H1 (cell line): ENCODE measurements around the gene INPP4A. TPM values are rescaled to one million over a fixed set of nuclear protein-coding genes. Genes with fewer than 3 reads are reported as not detected.

Experiments
- CTCF ChIA-PET: fragments of 300-600 bp; sonication (Branson Sonifier 250); formaldehyde crosslinking; loops from one replicate; lab custom pipeline; 2021; ENCODE audit not compliant: partially characterized antibody; lab: Charles Lee
- POLR2A ChIA-PET: fragments of 300-600 bp; sonication (Branson Sonifier 250); formaldehyde crosslinking; loops from one replicate; lab custom pipeline; 2021; ENCODE audit warnings: inconsistent platforms; ENCODE audit not compliant: partially characterized antibody; lab: Charles Lee
- DNase-seq, 2 experiments: peaks; one replicate each; pipeline versions ENCODE4 v3.0.0 to v3.0.0-alpha.2; 2010 to 2022; ENCODE audit warnings: low spot score in 2 of 2, low read depth in 1 of 2, mixed read lengths in 1 of 2
- FAIRE-seq: peaks from 2 replicates; lab custom pipeline; 2011; peaks lifted over from hg19 to GRCh38; lab: Jason Lieb, UNC
- H2AFZ ChIP-seq: 2 replicates; pipeline ENCODE4 v1.8.1; 2012; ENCODE audit warnings: low read length, inconsistent platforms
- H2AK5ac ChIP-seq: 2 replicates; pipeline ENCODE4 v1.6.1; 2013; ENCODE audit warnings: low read depth, low read length
- H2BK120ac ChIP-seq: replicated peaks from 2 replicates; pipeline ENCODE3; 2013; ENCODE audit warnings: low read depth, low read length, inconsistent platforms
- H2BK12ac ChIP-seq: 2 replicates; pipeline ENCODE4 v1.6.1; 2013; ENCODE audit warnings: low read depth, low read length
- H2BK15ac ChIP-seq: 2 replicates; pipeline ENCODE4 v1.6.1; 2013; ENCODE audit warnings: low read length
- H2BK20ac ChIP-seq: 2 replicates; pipeline ENCODE4 v1.6.1; 2013; ENCODE audit warnings: low read length
- H2BK5ac ChIP-seq: 2 replicates; pipeline ENCODE4 v1.6.1; 2013; ENCODE audit warnings: low read depth, low read length
- H3K14ac ChIP-seq: 2 replicates; pipeline ENCODE4 v1.6.1; 2013; ENCODE audit warnings: inconsistent platforms; ENCODE audit not compliant: insufficient read length
- H3K18ac ChIP-seq: 2 replicates; pipeline ENCODE4 v1.6.1; 2013; ENCODE audit warnings: low read length; ENCODE audit errors: extremely low read depth
- H3K23ac ChIP-seq: 2 replicates; pipeline ENCODE4 v1.6.1; 2013; ENCODE audit warnings: inconsistent platforms; ENCODE audit not compliant: insufficient read length
- H3K23me2 ChIP-seq: 2 replicates; pipeline ENCODE4 v1.6.1; 2013; ENCODE audit warnings: low read depth, low read length
- H3K27ac ChIP-seq: 2 replicates; pipeline ENCODE4 v1.6.1; 2011; ENCODE audit warnings: low read depth, low read length, inconsistent platforms
- H3K27me3 ChIP-seq, 4 experiments: replicated peaks in 1 of 4; 1 replicate in 1 of 4; 2 replicates in 3 of 4; pipeline versions ENCODE4 v1.6.1 to v1.8.1; 2011 to 2013; ENCODE audit warnings: low read length in 3 of 4, mild to moderate bottlenecking in 3 of 4, inconsistent platforms in 2 of 4, mixed read lengths in 2 of 4, moderate library complexity in 1 of 4; ENCODE audit not compliant: control insufficient read depth in 3 of 4, insufficient read depth in 3 of 4; ENCODE audit errors: extremely low read depth in 1 of 4
- H3K36me3 ChIP-seq, 4 experiments: 2 replicates each; pipeline versions ENCODE4 v1.6.1 to v1.8.1; 2011 to 2013; ENCODE audit warnings: mild to moderate bottlenecking in 4 of 4, low read length in 3 of 4, moderate library complexity in 2 of 4, control low read depth in 1 of 4, inconsistent platforms in 1 of 4; ENCODE audit not compliant: insufficient read depth in 4 of 4, control insufficient read depth in 2 of 4
- H3K4ac ChIP-seq: replicated peaks from 2 replicates; pipeline ENCODE3; 2013; ENCODE audit warnings: low read length, low read depth, mixed read lengths, inconsistent platforms; ENCODE audit not compliant: insufficient read length
- H3K4me1 ChIP-seq, 4 experiments: replicated peaks in 1 of 4; 1 replicate in 1 of 4; 2 replicates in 3 of 4; pipeline versions ENCODE4 v1.6.1 to v1.8.1; 2011 to 2013; ENCODE audit warnings: low read length in 3 of 4, inconsistent platforms in 2 of 4, mixed read lengths in 1 of 4; ENCODE audit not compliant: insufficient read depth in 4 of 4, control insufficient read depth in 3 of 4
- H3K4me2 ChIP-seq, 2 experiments: 2 replicates each; pipeline versions ENCODE4 v1.6.1 to v1.8.1; 2011 to 2013; ENCODE audit warnings: low read depth in 2 of 2, low read length in 2 of 2, control low read depth in 1 of 2, inconsistent platforms in 1 of 2, mild to moderate bottlenecking in 1 of 2; ENCODE audit not compliant: insufficient read depth in 1 of 2
- H3K4me3 ChIP-seq, 4 experiments: fragments of 200-600, 300-600 bp in 1 of 4; sonication (generic), shearing (Covaris generic), sonication (Bioruptor Twin) in 1 of 4; 2 replicates each; pipeline versions ENCODE4 v1.5.1 to v1.8.1; 2011 to 2016; ENCODE audit warnings: low read length in 4 of 4, low read depth in 3 of 4, control low read depth in 2 of 4, inconsistent platforms in 2 of 4, mild to moderate bottlenecking in 2 of 4, mixed read lengths in 1 of 4, moderate library complexity in 1 of 4; ENCODE audit not compliant: insufficient read depth in 2 of 4; ENCODE audit errors: extremely low read depth in 1 of 4
- H3K56ac ChIP-seq: replicated peaks from 2 replicates; pipeline ENCODE3; 2013; ENCODE audit warnings: low read depth, mild to moderate bottlenecking, mixed read lengths, low read length, inconsistent platforms; ENCODE audit not compliant: insufficient read length
- H3K79me1 ChIP-seq: 2 replicates; pipeline ENCODE4 v1.6.1; 2013; ENCODE audit warnings: low read depth, low read length, control low read depth
- H3K79me2 ChIP-seq, 2 experiments: 2 replicates each; pipeline versions ENCODE4 v1.6.1 to v1.8.1; 2012 to 2013; ENCODE audit warnings: low read length in 2 of 2, mild to moderate bottlenecking in 2 of 2, inconsistent platforms in 1 of 2; ENCODE audit not compliant: insufficient read depth in 2 of 2, control insufficient read depth in 1 of 2
- H3K9ac ChIP-seq, 4 experiments: replicated peaks in 1 of 4; 1 replicate in 1 of 4; 2 replicates in 3 of 4; pipeline versions ENCODE4 v1.6.1 to v1.8.1; 2011 to 2013; ENCODE audit warnings: low read depth in 3 of 4, low read length in 3 of 4, control low read depth in 2 of 4, mild to moderate bottlenecking in 2 of 4, moderate library complexity in 2 of 4, inconsistent platforms in 1 of 4; ENCODE audit errors: extremely low read depth in 1 of 4
- H3K9me3 ChIP-seq, 2 experiments: 2 replicates each; pipeline versions ENCODE4 v1.6.1 to v1.8.1; 2012 to 2013; ENCODE audit warnings: mild to moderate bottlenecking in 2 of 2, moderate library complexity in 2 of 2, control low read depth in 1 of 2, inconsistent platforms in 1 of 2, low read depth in 1 of 2, low read length in 1 of 2, mixed read lengths in 1 of 2; ENCODE audit not compliant: insufficient read depth in 2 of 2
- H4K20me1 ChIP-seq, 2 experiments: replicated peaks in 1 of 2; 2 replicates each; pipeline versions ENCODE3 to v1.8.1; 2011 to 2013; ENCODE audit warnings: inconsistent platforms in 2 of 2, low read length in 2 of 2, mild to moderate bottlenecking in 1 of 2; ENCODE audit not compliant: insufficient read depth in 2 of 2, control insufficient read depth in 1 of 2
- H4K5ac ChIP-seq: 2 replicates; pipeline ENCODE4 v1.6.1; 2013; ENCODE audit warnings: low read length, low read depth, mixed read lengths, inconsistent platforms; ENCODE audit not compliant: insufficient read length
- H4K8ac ChIP-seq: 2 replicates; pipeline ENCODE4 v1.8.0; 2013; ENCODE audit warnings: mild to moderate bottlenecking, moderate library complexity, low read length, inconsistent platforms; ENCODE audit not compliant: insufficient read depth; ENCODE audit errors: extremely low read depth
- H4K91ac ChIP-seq: replicated peaks from 2 replicates; pipeline ENCODE3; 2013; ENCODE audit warnings: low read length, mixed read lengths, inconsistent platforms; ENCODE audit not compliant: insufficient read length
- BRCA1 ChIP-seq: IDR thresholded peaks from 2 replicates; pipeline ENCODE4 v1.6.1; 2012; ENCODE audit warnings: low read depth, low read length, improper control_type of control experiment
- CREB1 ChIP-seq: IDR thresholded peaks from 2 replicates; pipeline ENCODE4 v1.6.1; 2012; ENCODE audit warnings: inconsistent platforms
- CTCF ChIP-seq, 3 experiments: IDR thresholded peaks; 1 replicate in 2 of 3; 2 replicates in 1 of 3; pipeline versions ENCODE4 v1.5.1 to v1.6.1; 2011; ENCODE audit warnings: low read length in 3 of 3, mild to moderate bottlenecking in 3 of 3, inconsistent platforms in 2 of 3, low read depth in 1 of 3, moderate library complexity in 1 of 3; ENCODE audit not compliant: insufficient read depth in 1 of 3; ENCODE audit errors: control extremely low read depth in 1 of 3
- RAD21 ChIP-seq, 2 experiments: IDR thresholded peaks in 1 of 2; conservative IDR thresholded peaks in 1 of 2; 2 replicates each; pipeline ENCODE4 v1.6.1; 2011; ENCODE audit warnings: low read depth in 2 of 2, low read length in 2 of 2, improper control_type of control experiment in 1 of 2, inconsistent platforms in 1 of 2, mild to moderate bottlenecking in 1 of 2, moderate library complexity in 1 of 2
- SAP30 ChIP-seq: fragments of 300-600 bp; sonication (generic); IDR thresholded peaks from 2 replicates; pipeline ENCODE4 v1.7.1; 2012; ENCODE audit warnings: low read length, moderate library complexity, mild to moderate bottlenecking, inconsistent platforms; ENCODE audit not compliant: insufficient read depth, insufficient replicate concordance
- SIN3A ChIP-seq, 2 experiments: IDR thresholded peaks in 1 of 2; conservative IDR thresholded peaks in 1 of 2; 2 replicates each; pipeline ENCODE4 v1.6.1; 2011 to 2012; ENCODE audit warnings: low read length in 2 of 2, improper control_type of control experiment in 1 of 2, low read depth in 1 of 2, mild to moderate bottlenecking in 1 of 2
- USF2 ChIP-seq: IDR thresholded peaks from 2 replicates; pipeline ENCODE4 v1.6.1; 2011; ENCODE audit warnings: low read length, improper control_type of control experiment
- WGBS, 2 experiments: shearing (Covaris generic) in 1 of 2; methylation state at CpG; one replicate each; pipeline versions ENCODE4 v1.1.6 to v1.1.7; 2013 to 2015; ENCODE audit warnings: low lambda C conversion rate in 2 of 2, mixed read lengths in 2 of 2, inconsistent platforms in 1 of 2, low coverage in 1 of 2, missing lambda C conversion rate in 1 of 2; ENCODE audit not compliant: insufficient replicate concordance in 2 of 2, insufficient coverage in 1 of 2, insufficient read length in 1 of 2; ENCODE audit errors: extremely low coverage in 1 of 2, missing lambda C conversion rate in 1 of 2; 5-methylcytosine and 5-hydroxymethylcytosine counted together
- polyA plus RNA-seq, 7 experiments: library from polyadenylated mRNA; depleted of rRNA in 3 of 7; stranded (reverse) in 5 of 7; unstranded in 2 of 7; fragments of >200 nt in 5 of 7; fragments of 200-250 nt in 2 of 7; gene quantifications; 1 replicate in 5 of 7; 2 replicates in 1 of 7; 4 replicates in 1 of 7; pipeline versions ENCODE4 v1.2.1 to v1.2.3, GENCODE V29; 2011 to 2013; ENCODE audit warnings: missing spikeins in 2 of 7, mixed read lengths in 2 of 7
- total RNA-seq: library from RNA; stranded (reverse); fragmentation: NEBNext Ultra II Directional; extraction: Animal tissue kit (Norgen Biotek cat#: 25700); gene quantifications from 2 replicates; pipeline ENCODE4 v1.2.1, GENCODE V29; 2021

INPP4A gene
- total and polyA plus RNA-seq, 2 of the 8 experiments (the other 6 are each of a cell fraction or from before 2014, with no cell fraction given) = 25.6 to 34.3 TPM

- H3K79me2 ChIP-seq = no peaks in the 10 kb centered on the region
- no peak overlapping the region for H2BK5ac ChIP-seq
- no peak overlapping the region for H4K5ac ChIP-seq
- no peak overlapping the region for H3K18ac ChIP-seq
- H3K23me2 ChIP-seq = no peaks in the 10 kb centered on the region
- H2BK15ac ChIP-seq = no peak overlapping the region
- no peaks in the 10 kb centered on the region for H3K36me3 ChIP-seq
- H3K79me1 ChIP-seq = no peaks in the 10 kb centered on the region
- H2BK12ac ChIP-seq = no peak overlapping the region
- H3K9ac ChIP-seq = no peak overlapping the region
- H3K27me3 ChIP-seq = no peaks in the 10 kb centered on the region
- DNase-seq = peak; percentile 17 to 65
- H3K56ac ChIP-seq = no peak overlapping the region
- no peak overlapping the region for H3K27ac ChIP-seq
- peaks cover 0 to 7% (median 1%) of the 10 kb centered on the region in 4 experiments; a peak in 3 of 7 replicates for H3K4me1 ChIP-seq
- no peak overlapping the region for H3K14ac ChIP-seq
- peak; percentile 90 for FAIRE-seq
- ChIA-PET POLR2A (interaction anchor here (1.2 kb wide), 1 partner anchor 33 kb away, joined by 4 read pairs; no protein-coding TSS in a partner anchor), CTCF (interaction anchor here (0.6 to 3.3 kb wide), 16 partner anchors 9 to 432 kb away, joined by 3 to 18 read pairs (median 3); no protein-coding TSS in a partner anchor)
- no peak overlapping the region for H4K91ac ChIP-seq
- 62% methylated on average over 9 of the region's 9 CpGs; no CpG with 5 or more reads in 1 of the 2 experiments for WGBS, 2 experiments
- H3K23ac ChIP-seq = no peak overlapping the region
- H3K4me3 ChIP-seq = no peak overlapping the region
- H2AK5ac ChIP-seq = no peak overlapping the region
- H2BK120ac ChIP-seq = no peak overlapping the region
- no peaks in the 10 kb centered on the region for H3K9me3 ChIP-seq
- TF ChIP-seq USF2 = no peak
- TF ChIP-seq SIN3A (conservative IDR thresholded peaks at IDR 0.05 in 1 of 2, IDR thresholded peaks at IDR 0.05 in 1 of 2; ENCODE audit: low read depth in 1 of 2, low read length in 2 of 2) = peak in 1 of 2 experiments; percentile 54; a peak in 1 of 4 replicates
- TF ChIP-seq CREB1 = 0 out of 2 replicates have a peak, but pooled peaks have one; percentile 19
- no peak for TF ChIP-seq SAP30
- peak; percentile 63 to 69 for TF ChIP-seq RAD21 (IDR thresholded peaks at IDR 0.05 in 1 of 2, conservative IDR thresholded peaks at IDR 0.05 in 1 of 2; ENCODE audit: low read depth in 2 of 2, low read length in 2 of 2)
- TF ChIP-seq CTCF (IDR thresholded peaks at IDR 0.05; ENCODE audit: control extremely low read depth in 1 of 3, insufficient read depth in 1 of 3, low read depth in 1 of 3, low read length in 3 of 3) = peak; percentile 70 to 92 (median 80)
- TF ChIP-seq BRCA1 = no peak
- H2AFZ ChIP-seq = 0 out of 2 replicates have a peak overlapping the region, but pooled peaks have one; percentile 71
- H3K4me2 ChIP-seq = no peak overlapping the region
- no peak overlapping the region for H2BK20ac ChIP-seq
- no peak overlapping the region for H4K8ac ChIP-seq
- H4K20me1 ChIP-seq = no peaks in the 10 kb centered on the region
- H3K4ac ChIP-seq = no peak overlapping the region
These were observed 189.9 kb downstream of the INPP4A start for GRCh38 chr2:98634406-98635092.
